ENCODE measurements around the gene PAK5.
"Not testable (repeated sequence)": the region's sequence is repeated elsewhere in the genome, so short reads cannot be mapped to it uniquely, and the experiment has no call there.

PAK5 gene

GRCh38 chr20:9672981-9673380, 165.9 kb downstream of the PAK5 start:
- DNase-seq = no peak

DNA sequence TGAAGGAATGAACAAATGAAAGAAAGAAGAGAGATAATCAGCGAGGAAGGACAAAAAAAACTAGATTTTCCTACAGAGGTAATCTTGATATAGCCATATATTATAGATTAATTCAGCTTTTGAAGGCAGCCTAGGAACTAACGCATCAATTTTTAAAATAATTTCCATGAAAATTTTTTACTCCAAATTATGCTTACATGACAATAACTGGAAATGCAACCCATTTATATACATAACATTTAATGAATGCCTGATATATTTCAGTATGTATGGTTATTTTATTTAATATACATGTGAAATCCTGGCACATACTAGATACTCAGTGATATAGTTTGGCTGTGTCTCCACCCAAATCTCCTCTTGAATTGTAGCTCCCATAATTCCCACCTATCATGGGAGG, 166.8 kb downstream of the PAK5 start:
- no peak for DNase-seq

- DNase-seq = no peak
These were observed 170.5 kb downstream of the PAK5 start for GRCh38 chr20:9668381-9668780.

GRCh38 chr20:9663423-9663822, 175.5 kb downstream of the PAK5 start:
- DNase-seq = no peak

- no peak for DNase-seq
These were observed 178.5 kb downstream of the PAK5 start for GRCh38 chr20:9660236-9660868.

GRCh38 chr20:9647741-9648140, 191.1 kb downstream of the PAK5 start:
- DNase-seq = no peak

DNA sequence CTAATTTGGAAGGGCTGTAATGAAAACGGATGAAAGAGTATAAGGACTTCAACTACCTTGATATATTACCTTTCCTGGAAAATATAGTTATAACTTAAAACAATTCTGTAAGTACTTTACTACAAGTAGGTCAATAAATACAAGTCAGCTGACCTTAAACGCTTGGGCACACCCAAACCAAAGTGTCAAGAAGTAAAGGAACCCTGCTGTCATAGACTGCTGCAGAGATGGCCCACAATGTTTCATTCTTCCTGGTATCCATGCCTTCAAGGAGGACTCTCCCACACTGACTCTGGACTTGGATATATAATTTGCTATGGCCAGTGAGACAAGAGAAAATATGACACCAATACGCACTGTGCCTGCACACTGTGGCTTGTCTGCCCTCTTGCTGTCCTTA, 192.5 kb downstream of the PAK5 start:
- no peak for DNase-seq

- DNase-seq = no peak
These were observed 196.0 kb downstream of the PAK5 start for GRCh38 chr20:9642882-9643281.

- DNase-seq = not testable (repeated sequence)
These were observed 197.3 kb downstream of the PAK5 start for GRCh38 chr20:9641499-9642000.

GRCh38 chr20:9637889-9638288, 201.0 kb downstream of the PAK5 start:
- no peak for DNase-seq

GRCh38 chr20:9635750-9636149, 203.1 kb downstream of the PAK5 start:
- no peak for DNase-seq

DNA sequence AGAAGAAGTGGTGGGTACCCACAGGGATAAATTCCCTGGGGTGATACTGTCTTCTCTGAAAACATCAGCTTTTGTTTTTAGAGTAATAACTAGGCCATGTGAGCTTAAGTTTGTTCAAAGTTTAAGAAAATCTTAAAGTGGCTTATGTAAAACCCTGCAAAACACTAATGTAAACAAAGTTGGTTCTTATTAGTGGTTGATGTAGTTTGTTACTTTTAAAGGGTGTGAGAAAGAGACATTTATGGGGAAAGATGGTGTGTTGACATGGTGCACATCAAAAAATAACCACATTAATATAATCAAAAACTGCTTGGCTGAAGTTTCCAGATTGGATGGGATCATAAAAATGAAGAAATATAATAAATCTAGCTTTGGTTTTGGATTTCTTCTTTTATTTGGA, 204.5 kb downstream of the PAK5 start:
- no peak for DNase-seq

- DNase-seq = no peak
These were observed 205.9 kb downstream of the PAK5 start for GRCh38 chr20:9632991-9633390.

DNA sequence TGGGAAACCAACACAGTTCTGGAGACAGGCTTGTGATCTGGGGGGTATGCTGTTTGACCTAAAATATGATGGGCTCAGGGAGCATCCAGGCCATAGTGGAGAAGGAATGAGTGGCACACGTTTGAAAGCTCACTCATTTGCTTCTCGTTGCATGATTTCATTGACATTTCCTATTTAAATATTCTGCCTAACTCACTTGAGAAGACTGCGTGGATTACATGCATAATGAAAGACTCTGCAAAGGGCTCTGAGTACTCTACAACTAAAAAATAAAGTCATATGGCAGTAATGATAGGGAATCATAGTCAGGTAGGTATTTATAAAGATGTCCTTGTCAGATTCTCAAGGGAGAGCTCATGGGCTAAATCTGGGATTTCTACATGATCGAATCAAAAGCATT, 206.6 kb downstream of the PAK5 start:
- DNase-seq = no peak

- no peak for DNase-seq
These were observed 208.3 kb downstream of the PAK5 start for GRCh38 chr20:9630554-9630953.

DNA sequence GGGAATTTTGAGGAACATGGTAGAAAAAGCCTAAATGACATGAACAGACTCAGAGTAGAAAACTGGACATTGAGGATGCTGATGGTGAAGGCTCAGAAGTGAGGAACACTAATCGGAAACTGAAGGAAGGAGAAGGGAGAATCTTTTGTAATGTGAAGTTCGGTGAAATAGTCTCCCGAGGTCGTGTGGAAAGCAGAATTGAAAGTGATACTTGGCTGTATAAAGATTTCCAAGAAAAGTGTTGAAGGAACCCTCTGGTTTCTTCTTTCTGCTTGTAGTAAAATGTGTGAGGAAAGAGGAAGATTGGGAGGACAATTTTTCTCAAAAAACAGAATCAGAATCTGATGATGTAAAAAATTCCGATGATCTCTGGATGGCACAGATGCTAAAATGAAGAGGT, 209.0 kb downstream of the PAK5 start:
- no peak for DNase-seq

GRCh38 chr20:9628589-9628988, 210.3 kb downstream of the PAK5 start:
- no peak for DNase-seq

GRCh38 chr20:9628141-9628540, 210.7 kb downstream of the PAK5 start:
- no peak for DNase-seq

- DNase-seq = no peak
These were observed 211.7 kb downstream of the PAK5 start for GRCh38 chr20:9627219-9627618.

- DNase-seq = no peak
These were observed 212.5 kb downstream of the PAK5 start for GRCh38 chr20:9626357-9626756.

DNA sequence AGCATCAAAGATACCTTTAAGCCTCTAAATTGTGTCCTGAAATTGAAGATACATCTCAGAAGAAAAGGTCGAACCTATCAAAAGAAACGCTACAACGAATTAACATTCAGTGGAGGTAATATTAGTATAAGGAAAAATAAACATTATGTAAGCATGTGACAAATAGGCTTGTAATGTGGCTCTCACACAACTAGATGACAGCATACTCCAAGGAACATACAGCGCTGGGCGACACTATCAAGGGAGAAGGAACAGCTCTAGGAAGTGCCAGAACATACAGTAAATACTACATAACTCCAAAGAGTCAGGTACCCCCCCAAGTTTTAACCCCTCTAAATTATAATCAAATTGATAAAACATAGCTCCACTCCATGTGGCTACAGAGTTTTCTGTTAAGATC, 220.9 kb downstream of the PAK5 start:
- DNase-seq = peak; percentile 88

GRCh38 chr20:9616833-9617461, 221.9 kb downstream of the PAK5 start:
- peak; percentile 80 for DNase-seq

DNA sequence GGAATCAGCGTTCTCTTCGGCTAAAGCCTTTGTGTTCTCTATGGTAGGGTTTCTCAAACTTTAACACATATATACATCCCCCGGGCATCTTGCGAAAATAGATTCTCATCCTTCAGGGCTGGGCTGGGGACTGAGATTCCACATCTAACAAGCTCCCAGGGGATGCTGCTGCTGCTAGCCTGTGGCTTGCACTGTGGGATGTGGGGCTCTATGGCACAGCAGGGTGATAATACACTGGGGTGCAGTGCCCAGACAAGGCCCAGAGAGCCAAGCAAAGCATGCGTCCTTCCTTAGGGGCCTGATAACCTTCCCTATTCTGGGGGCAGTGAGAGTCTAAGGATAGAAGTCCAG, 222.4 kb downstream of the PAK5 start:
- no peak for DNase-seq

GRCh38 chr20:9615766-9616454, 223.0 kb downstream of the PAK5 start:
- DNase-seq = no peak
